Stomach (tissue), 4 donors: Measurements from ENCODE around the gene MMS19.

Experiments used
- POLR2AphosphoS5 ChIP-seq, 3 donors: sonication (generic); formaldehyde crosslinking; IDR thresholded peaks; one replicate each; pipeline ENCODE4 v1.6.1; 2016; ENCODE audit warnings: antibody characterized with exemption in 3 of 3
- TF ChIP-seq, protein P1 (sequence below), 7 experiments: fragments of 450-650 bp in 4 of 7; fragments of 200-600 bp in 3 of 7; sonication (generic) in 3 of 7; IDR thresholded peaks; one replicate each; pipeline ENCODE4 v1.5.1; 2016 to 2019; ENCODE audit warnings: antibody characterized with exemption in 7 of 7, control low read depth in 2 of 7, mild to moderate bottlenecking in 1 of 7

DNA sequence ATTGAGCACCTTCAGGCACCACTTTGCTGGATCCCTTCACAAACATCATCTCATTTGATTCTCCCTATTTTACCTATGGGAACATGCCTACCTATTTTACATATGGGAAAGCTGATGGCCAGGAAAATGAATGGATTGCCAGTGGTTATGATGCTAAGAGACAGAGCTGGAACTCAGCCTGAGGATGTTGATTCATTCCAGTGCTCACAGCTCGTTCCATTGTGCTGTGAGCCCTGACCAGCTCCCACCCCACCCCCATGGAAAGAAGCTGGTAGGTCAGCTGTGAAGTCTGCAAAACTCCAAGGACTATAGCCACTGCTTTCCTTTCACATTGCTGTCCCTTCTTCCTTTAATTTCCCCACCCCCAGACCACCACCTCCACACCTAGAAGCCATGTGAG lies 10.1 kb upstream of the MMS19 start:
- TF ChIP-seq, protein P1, sequence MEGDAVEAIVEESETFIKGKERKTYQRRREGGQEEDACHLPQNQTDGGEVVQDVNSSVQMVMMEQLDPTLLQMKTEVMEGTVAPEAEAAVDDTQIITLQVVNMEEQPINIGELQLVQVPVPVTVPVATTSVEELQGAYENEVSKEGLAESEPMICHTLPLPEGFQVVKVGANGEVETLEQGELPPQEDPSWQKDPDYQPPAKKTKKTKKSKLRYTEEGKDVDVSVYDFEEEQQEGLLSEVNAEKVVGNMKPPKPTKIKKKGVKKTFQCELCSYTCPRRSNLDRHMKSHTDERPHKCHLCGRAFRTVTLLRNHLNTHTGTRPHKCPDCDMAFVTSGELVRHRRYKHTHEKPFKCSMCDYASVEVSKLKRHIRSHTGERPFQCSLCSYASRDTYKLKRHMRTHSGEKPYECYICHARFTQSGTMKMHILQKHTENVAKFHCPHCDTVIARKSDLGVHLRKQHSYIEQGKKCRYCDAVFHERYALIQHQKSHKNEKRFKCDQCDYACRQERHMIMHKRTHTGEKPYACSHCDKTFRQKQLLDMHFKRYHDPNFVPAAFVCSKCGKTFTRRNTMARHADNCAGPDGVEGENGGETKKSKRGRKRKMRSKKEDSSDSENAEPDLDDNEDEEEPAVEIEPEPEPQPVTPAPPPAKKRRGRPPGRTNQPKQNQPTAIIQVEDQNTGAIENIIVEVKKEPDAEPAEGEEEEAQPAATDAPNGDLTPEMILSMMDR (IDR thresholded peaks at IDR 0.05), result no peak
- TF ChIP-seq POLR2AphosphoS5 (IDR thresholded peaks at IDR 0.05), result no peak
